CD4-positive, alpha-beta T cell treated with Interleukin-6 at 100 ng/mL for 8 hours (primary cell): ENCODE measurements around the gene LRRC28.

ENCODE experiments used
- DNase-seq: peaks from one replicate; pipeline ENCODE4 v3.0.0-alpha.2; 2020; ENCODE audit warnings: mixed read lengths, low spot score

The LRRC28 gene

GRCh38 chr15:99343208-99343607 lies 91.9 kb downstream of the LRRC28 start:
- DNase-seq = no peak

GRCh38 chr15:99343881-99344551 lies 92.7 kb downstream of the LRRC28 start:
- peak; percentile 48 for DNase-seq

- DNase-seq = no peak
Measured at GRCh38 chr15:99344639-99345038, 93.4 kb downstream of the LRRC28 start.

- no peak for DNase-seq
Measured at GRCh38 chr15:99345242-99345641, 94.0 kb downstream of the LRRC28 start.

- DNase-seq = no peak
Measured at GRCh38 chr15:99345832-99346462, 94.7 kb downstream of the LRRC28 start.

- DNase-seq = no peak
Measured at GRCh38 chr15:99347574-99347973, 96.3 kb downstream of the LRRC28 start.

GRCh38 chr15:99348412-99348811 lies 97.1 kb downstream of the LRRC28 start:
- DNase-seq = no peak

GRCh38 chr15:99350408-99350807 lies 99.1 kb downstream of the LRRC28 start:
- DNase-seq = no peak

GRCh38 chr15:99359769-99360168 lies 108.5 kb downstream of the LRRC28 start:
- no peak for DNase-seq

- DNase-seq = no peak
Measured at GRCh38 chr15:99361545-99362185, 110.4 kb downstream of the LRRC28 start.

- no peak for DNase-seq
Measured at GRCh38 chr15:99365242-99365641, 114.0 kb downstream of the LRRC28 start.

- no peak for DNase-seq
Measured at GRCh38 chr15:99366013-99366412, 114.7 kb downstream of the LRRC28 start.

GRCh38 chr15:99368743-99369142 lies 117.5 kb downstream of the LRRC28 start:
- DNase-seq = no peak

GRCh38 chr15:99369196-99369595 lies 117.9 kb downstream of the LRRC28 start:
- DNase-seq = no peak

- no peak for DNase-seq
Measured at GRCh38 chr15:99371180-99372103, 120.2 kb downstream of the LRRC28 start.

GRCh38 chr15:99385005-99385669 lies 133.9 kb downstream of the LRRC28 start:
- no peak for DNase-seq

- DNase-seq = no peak
Measured at GRCh38 chr15:99385865-99386264, 134.6 kb downstream of the LRRC28 start.

- no peak for DNase-seq
Measured at GRCh38 chr15:99386391-99386790, 135.1 kb downstream of the LRRC28 start.

- DNase-seq = no peak
Measured at GRCh38 chr15:99387421-99388168, 136.3 kb downstream of the LRRC28 start.

GRCh38 chr15:99390667-99391066 lies 139.4 kb downstream of the LRRC28 start:
- DNase-seq = no peak

- no peak for DNase-seq
Measured at GRCh38 chr15:99393641-99394040, 142.4 kb downstream of the LRRC28 start.
